GM20000 (cell line): ENCODE data around the gene EGFLAM.

Experiments
- DNase-seq: peaks from one replicate; pipeline ENCODE4 v3.0.0; 2012; ENCODE audit warnings: low spot score
- CTCF ChIP-seq: IDR thresholded peaks from 2 replicates; pipeline ENCODE4 v1.5.1; 2012; ENCODE audit warnings: mild to moderate bottlenecking, control low read depth; ENCODE audit errors: extremely low read depth, missing control alignments

Gene EGFLAM

GRCh38 chr5:38341641-38342040, 83.3 kb downstream of the EGFLAM start:
- no peak for TF ChIP-seq CTCF
- DNase-seq, result no peak

- no peak for DNase-seq
Measured at GRCh38 chr5:38342261-38342660, 83.9 kb downstream of the EGFLAM start.

GRCh38 chr5:38344891-38345290, 86.5 kb downstream of the EGFLAM start:
- no peak for DNase-seq
- TF ChIP-seq CTCF, result no peak

More at GRCh38 chr5:38342261-38342660, 83.9 kb downstream of the EGFLAM start:
- no peak for TF ChIP-seq CTCF

- no peak for DNase-seq
- TF ChIP-seq CTCF, result no peak
Measured at GRCh38 chr5:38346593-38346992, 88.2 kb downstream of the EGFLAM start.

- TF ChIP-seq CTCF, result no peak
Measured at GRCh38 chr5:38347040-38347763, 88.8 kb downstream of the EGFLAM start.

GRCh38 chr5:38347896-38348295, 89.5 kb downstream of the EGFLAM start:
- TF ChIP-seq CTCF, result no peak
- DNase-seq, result no peak

More at GRCh38 chr5:38347040-38347763, 88.8 kb downstream of the EGFLAM start:
- no peak for DNase-seq

GRCh38 chr5:38360323-38361061, 102.1 kb downstream of the EGFLAM start:
- no peak for TF ChIP-seq CTCF
- DNase-seq, result no peak
